HCT116 (cell line): ENCODE results near the gene KAZN. TPM values are rescaled to one million over a fixed set of nuclear protein-coding genes. Genes with fewer than 3 reads are reported as not detected.

Source experiments
- ATAC-seq: fragments of 200-7000 bp; cut with Tn5 transposase; 2 replicates; pipeline ENCODE4 v1.9.1; 2020; ENCODE audit warnings: mild to moderate bottlenecking, moderate library complexity
- BruUV-seq: library from RNA; stranded (reverse); fragments of 400-500 nt; replicated peaks from 2 replicates; lab custom pipeline; 2021; lab: Mats Ljungman, UMichigan
- CTCF ChIA-PET: fragments of 300-600 bp; sonication (Branson Sonifier 250); formaldehyde crosslinking; loops from one replicate; lab custom pipeline; 2021; ENCODE audit warnings: antibody characterized with exemption; lab: Charles Lee
- POLR2A ChIA-PET: fragments of 300-600, 350-600 bp; sonication (Branson Sonifier 250); formaldehyde crosslinking; loops from one replicate; lab custom pipeline; 2021; ENCODE audit warnings: antibody characterized with exemption; lab: Charles Lee
- RAD21 ChIA-PET, 2 experiments: fragments of 300-600 bp; sonication (Branson Sonifier 250); formaldehyde crosslinking; loops; one replicate each; lab custom pipeline; 2023; ENCODE audit warnings: low total read pairs in 2 of 2; ENCODE audit not compliant: uncharacterized antibody in 2 of 2, unreplicated experiment in 2 of 2, low non-redundant PET in 1 of 2; lab: Charles Lee
- DNase-seq: peaks from one replicate; pipeline ENCODE4 v3.0.0-alpha.2; 2010; ENCODE audit warnings: low read depth, low spot score
- H2AFZ ChIP-seq: fragments of 200-600 bp; shearing (Covaris generic), sonication (generic); 2 replicates; pipeline ENCODE4 v1.6.1; 2017; ENCODE audit warnings: low read depth, mixed run types, mixed read lengths, antibody characterized with exemption, low read length; ENCODE audit not compliant: poor library complexity, severe bottlenecking
- H3K27ac ChIP-seq: 2 replicates; pipeline ENCODE4 v1.5.1; 2012; ENCODE audit warnings: low read depth, low read length
- H3K27me3 ChIP-seq: fragments of 200-600 bp; sonication (generic); 2 replicates; pipeline ENCODE4 v1.6.1; 2016; ENCODE audit warnings: mixed run types, low read length, mixed read lengths; ENCODE audit not compliant: insufficient read depth
- H3K36me3 ChIP-seq, 2 experiments: fragments of 200-500 bp in 1 of 2; fragments of 200-600 bp in 1 of 2; sonication (Bioruptor generic) in 1 of 2; sonication (generic) in 1 of 2; 2 replicates each; pipeline versions ENCODE4 v1.5.1 to v1.6.1; 2014 to 2016; ENCODE audit warnings: low read length in 2 of 2, inconsistent platforms in 1 of 2, mixed read lengths in 1 of 2, mixed run types in 1 of 2; ENCODE audit not compliant: insufficient read depth in 2 of 2, control insufficient read depth in 1 of 2
- H3K4me1 ChIP-seq, 2 experiments: fragments of 200-600 bp in 1 of 2; sonication (generic) in 1 of 2; 2 replicates each; pipeline versions ENCODE4 v1.5.1 to v1.6.1; 2012 to 2017; ENCODE audit warnings: low read length in 2 of 2, inconsistent platforms in 1 of 2, mild to moderate bottlenecking in 1 of 2, mixed read lengths in 1 of 2, mixed run types in 1 of 2, moderate library complexity in 1 of 2; ENCODE audit not compliant: insufficient read depth in 2 of 2, control insufficient read depth in 1 of 2
- H3K4me2 ChIP-seq: fragments of 200-600 bp; sonication (generic); 2 replicates; pipeline ENCODE4 v1.6.1; 2017; ENCODE audit warnings: mixed run types, low read length, mixed read lengths
- H3K4me3 ChIP-seq, 2 experiments: fragments of 200-600 bp in 1 of 2; sonication (generic) in 1 of 2; replicated peaks in 1 of 2; 2 replicates each; pipeline ENCODE4 v1.5.1; 2011 to 2016; ENCODE audit warnings: low read length in 2 of 2, control low read depth in 1 of 2, low read depth in 1 of 2, mild to moderate bottlenecking in 1 of 2, mixed read lengths in 1 of 2, mixed run types in 1 of 2
- H3K79me2 ChIP-seq: fragments of 200-600 bp; sonication (generic); 2 replicates; pipeline ENCODE4 v1.6.1; 2017; ENCODE audit warnings: mild to moderate bottlenecking, mixed run types, low read length, moderate library complexity, mixed read lengths; ENCODE audit not compliant: insufficient read depth
- H3K9ac ChIP-seq: fragments of 200-600 bp; sonication (generic); 2 replicates; pipeline ENCODE4 v1.6.1; 2016; ENCODE audit warnings: low read length, mixed read lengths
- H3K9me2 ChIP-seq: fragments of 200-600 bp; sonication (generic), shearing (Covaris generic); 2 replicates; pipeline ENCODE4 v1.6.1; 2017; ENCODE audit warnings: mixed run types, mild to moderate bottlenecking, moderate library complexity; ENCODE audit not compliant: insufficient read depth
- H3K9me3 ChIP-seq, 2 experiments: fragments of 200-500 bp in 1 of 2; fragments of 200-600 bp in 1 of 2; sonication (Bioruptor generic) in 1 of 2; sonication (generic) in 1 of 2; 2 replicates each; pipeline ENCODE4 v1.6.1; 2014 to 2017; ENCODE audit warnings: low read length in 2 of 2, mixed read lengths in 2 of 2, inconsistent platforms in 1 of 2, low read depth in 1 of 2, mild to moderate bottlenecking in 1 of 2, mixed run types in 1 of 2, moderate library complexity in 1 of 2; ENCODE audit not compliant: control insufficient read depth in 1 of 2, insufficient read depth in 1 of 2
- H4K20me1 ChIP-seq: fragments of 200-600 bp; sonication (generic), shearing (Covaris generic); 2 replicates; pipeline ENCODE4 v1.6.1; 2017; ENCODE audit warnings: mixed run types, mild to moderate bottlenecking, moderate library complexity; ENCODE audit not compliant: insufficient read depth
- CBX3 ChIP-seq: IDR thresholded peaks from 2 replicates; pipeline ENCODE4 v1.6.1; 2012; ENCODE audit warnings: low read depth
- CEBPB ChIP-seq: IDR thresholded peaks from 2 replicates; pipeline ENCODE4 v1.6.1; 2012; ENCODE audit warnings: low read depth
- EGR1 ChIP-seq: IDR thresholded peaks from 2 replicates; pipeline ENCODE4 v1.6.1; 2012; ENCODE audit warnings: low read depth
- ELF1 ChIP-seq: IDR thresholded peaks from 2 replicates; pipeline ENCODE4 v1.6.1; 2012; ENCODE audit warnings: low read depth, borderline replicate concordance
- EZH2 ChIP-seq: fragments of 200-600 bp; sonication (generic); IDR thresholded peaks from 2 replicates; pipeline ENCODE4 v1.6.1; 2017; ENCODE audit warnings: antibody characterized with exemption, mixed run types
- FOSL1 ChIP-seq: IDR thresholded peaks from 2 replicates; pipeline ENCODE4 v1.6.1; 2012; ENCODE audit warnings: low read depth
- JUND ChIP-seq: IDR thresholded peaks from 2 replicates; pipeline ENCODE4 v1.6.1; 2012
- POLR2A ChIP-seq: IDR thresholded peaks from 2 replicates; pipeline ENCODE4 v1.7.0; 2011; ENCODE audit warnings: borderline replicate concordance; ENCODE audit not compliant: insufficient read depth, insufficient read length; ENCODE audit errors: extremely low read depth
- POLR2AphosphoS5 ChIP-seq: IDR thresholded peaks from 2 replicates; pipeline ENCODE4 v1.6.1; 2011; ENCODE audit warnings: mild to moderate bottlenecking, low read depth, low read length, moderate library complexity
- RAD21 ChIP-seq: IDR thresholded peaks from 2 replicates; pipeline ENCODE4 v1.6.1; 2012; ENCODE audit warnings: low read depth, mild to moderate bottlenecking
- SIN3A ChIP-seq: IDR thresholded peaks from 2 replicates; pipeline ENCODE4 v1.6.1; 2012; ENCODE audit warnings: low read depth
- SP1 ChIP-seq: IDR thresholded peaks from 2 replicates; pipeline ENCODE4 v1.6.1; 2012; ENCODE audit warnings: low read depth
- SRF ChIP-seq: IDR thresholded peaks from 2 replicates; pipeline ENCODE4 v1.6.1; 2012; ENCODE audit warnings: low read depth
- TCF7L2 ChIP-seq: IDR thresholded peaks from 2 replicates; pipeline ENCODE4 v1.7.0; 2011; ENCODE audit warnings: borderline replicate concordance, inconsistent platforms; ENCODE audit not compliant: insufficient read depth, insufficient read length; ENCODE audit errors: extremely low read depth
- YY1 ChIP-seq: IDR thresholded peaks from 2 replicates; pipeline ENCODE4 v1.6.1; 2011; ENCODE audit warnings: low read length, low read depth, moderate library complexity, mild to moderate bottlenecking; ENCODE audit not compliant: insufficient replicate concordance; ENCODE audit errors: extremely low read depth
- ZFX ChIP-seq: fragments of 450-650 bp; IDR thresholded peaks from 2 replicates; pipeline ENCODE4 v1.6.1; 2017
- intact Hi-C: fragments of 100-400 bp; cut with micrococcal nuclease; formaldehyde crosslinking; loops from 2 replicates; pipeline ENCODE4 v1.10.0; 2022
- total RNA-seq: library from RNA; stranded (reverse); gene quantifications from one replicate; pipeline ENCODE4 v1.2.1, GENCODE V29; 2021; ENCODE audit not compliant: unreplicated experiment
- TF ChIP-seq, protein P1 (sequence below): IDR thresholded peaks from 2 replicates; pipeline ENCODE4 v1.6.1; 2012; ENCODE audit warnings: low read depth
- TF ChIP-seq, protein P2 (sequence below): IDR thresholded peaks from 2 replicates; pipeline ENCODE4 v1.6.1; 2011; ENCODE audit warnings: mild to moderate bottlenecking, low read length, moderate library complexity; ENCODE audit not compliant: insufficient replicate concordance; ENCODE audit errors: extremely low read depth
- TF ChIP-seq, protein P3 (sequence below): IDR thresholded peaks from 2 replicates; pipeline ENCODE4 v1.6.1; 2012

The KAZN gene
- total RNA-seq, 1 experiment from 2014 or later = 13.4 TPM

DNA sequence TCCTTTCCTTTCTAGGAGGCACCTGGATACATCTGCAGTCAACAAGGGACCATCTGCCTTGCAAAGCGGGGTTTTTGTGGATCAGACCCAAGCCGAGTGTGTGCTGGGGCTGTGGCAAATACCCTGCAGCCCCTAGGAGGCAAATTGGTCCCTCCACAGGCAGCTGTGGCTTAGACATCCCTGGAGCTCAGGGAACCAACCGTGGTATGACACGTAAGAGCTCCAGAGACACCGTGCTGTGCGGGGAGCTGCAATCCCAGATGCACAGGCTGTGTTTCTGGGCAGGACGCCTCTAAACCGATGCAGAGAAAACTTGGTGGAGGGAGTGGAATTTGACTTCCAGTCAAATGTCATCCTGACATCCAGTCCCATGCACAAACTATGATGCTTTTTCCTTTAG, 141.5 kb downstream of the KAZN start:
- ChIA-PET CTCF (no interaction called here), POLR2A (no interaction called here)
- intact Hi-C loops = no loop called here

More for the DNA sequence above, 141.5 kb downstream of the KAZN start:
- Histone ChIP-seq H3K27ac (no peak overlapping the region), H2AFZ (no peak overlapping the region), H3K9ac (no peak overlapping the region), H3K9me3 (no peaks in the 10 kb centered on the region), H3K9me2 (no peaks in the 10 kb centered on the region), H4K20me1 (no peaks in the 10 kb centered on the region), H3K4me2 (no peak overlapping the region), H3K79me2 (no peaks in the 10 kb centered on the region), H3K4me3 (no peak overlapping the region), H3K27me3 (peaks cover 4% of the 10 kb centered on the region; the same call in 1 of the 2 replicates), H3K4me1 (peaks cover 4 to 22% of the 10 kb centered on the region in 2 experiments; a peak in 3 of 4 replicates), H3K36me3 (no peaks in the 10 kb centered on the region)
- no peak for DNase-seq
- ATAC-seq = no peak
- BruUV-seq = no TSS peak
- TF ChIP-seq EZH2 = no peak
- TF ChIP-seq EGR1 = no peak
- TF ChIP-seq POLR2AphosphoS5 = no peak
- TF ChIP-seq, protein P1, sequence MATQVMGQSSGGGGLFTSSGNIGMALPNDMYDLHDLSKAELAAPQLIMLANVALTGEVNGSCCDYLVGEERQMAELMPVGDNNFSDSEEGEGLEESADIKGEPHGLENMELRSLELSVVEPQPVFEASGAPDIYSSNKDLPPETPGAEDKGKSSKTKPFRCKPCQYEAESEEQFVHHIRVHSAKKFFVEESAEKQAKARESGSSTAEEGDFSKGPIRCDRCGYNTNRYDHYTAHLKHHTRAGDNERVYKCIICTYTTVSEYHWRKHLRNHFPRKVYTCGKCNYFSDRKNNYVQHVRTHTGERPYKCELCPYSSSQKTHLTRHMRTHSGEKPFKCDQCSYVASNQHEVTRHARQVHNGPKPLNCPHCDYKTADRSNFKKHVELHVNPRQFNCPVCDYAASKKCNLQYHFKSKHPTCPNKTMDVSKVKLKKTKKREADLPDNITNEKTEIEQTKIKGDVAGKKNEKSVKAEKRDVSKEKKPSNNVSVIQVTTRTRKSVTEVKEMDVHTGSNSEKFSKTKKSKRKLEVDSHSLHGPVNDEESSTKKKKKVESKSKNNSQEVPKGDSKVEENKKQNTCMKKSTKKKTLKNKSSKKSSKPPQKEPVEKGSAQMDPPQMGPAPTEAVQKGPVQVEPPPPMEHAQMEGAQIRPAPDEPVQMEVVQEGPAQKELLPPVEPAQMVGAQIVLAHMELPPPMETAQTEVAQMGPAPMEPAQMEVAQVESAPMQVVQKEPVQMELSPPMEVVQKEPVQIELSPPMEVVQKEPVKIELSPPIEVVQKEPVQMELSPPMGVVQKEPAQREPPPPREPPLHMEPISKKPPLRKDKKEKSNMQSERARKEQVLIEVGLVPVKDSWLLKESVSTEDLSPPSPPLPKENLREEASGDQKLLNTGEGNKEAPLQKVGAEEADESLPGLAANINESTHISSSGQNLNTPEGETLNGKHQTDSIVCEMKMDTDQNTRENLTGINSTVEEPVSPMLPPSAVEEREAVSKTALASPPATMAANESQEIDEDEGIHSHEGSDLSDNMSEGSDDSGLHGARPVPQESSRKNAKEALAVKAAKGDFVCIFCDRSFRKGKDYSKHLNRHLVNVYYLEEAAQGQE = no peak
- no peak for TF ChIP-seq ELF1
- TF ChIP-seq, protein P2, sequence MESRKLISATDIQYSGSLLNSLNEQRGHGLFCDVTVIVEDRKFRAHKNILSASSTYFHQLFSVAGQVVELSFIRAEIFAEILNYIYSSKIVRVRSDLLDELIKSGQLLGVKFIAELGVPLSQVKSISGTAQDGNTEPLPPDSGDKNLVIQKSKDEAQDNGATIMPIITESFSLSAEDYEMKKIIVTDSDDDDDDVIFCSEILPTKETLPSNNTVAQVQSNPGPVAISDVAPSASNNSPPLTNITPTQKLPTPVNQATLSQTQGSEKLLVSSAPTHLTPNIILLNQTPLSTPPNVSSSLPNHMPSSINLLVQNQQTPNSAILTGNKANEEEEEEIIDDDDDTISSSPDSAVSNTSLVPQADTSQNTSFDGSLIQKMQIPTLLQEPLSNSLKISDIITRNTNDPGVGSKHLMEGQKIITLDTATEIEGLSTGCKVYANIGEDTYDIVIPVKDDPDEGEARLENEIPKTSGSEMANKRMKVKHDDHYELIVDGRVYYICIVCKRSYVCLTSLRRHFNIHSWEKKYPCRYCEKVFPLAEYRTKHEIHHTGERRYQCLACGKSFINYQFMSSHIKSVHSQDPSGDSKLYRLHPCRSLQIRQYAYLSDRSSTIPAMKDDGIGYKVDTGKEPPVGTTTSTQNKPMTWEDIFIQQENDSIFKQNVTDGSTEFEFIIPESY = no peak
- TF ChIP-seq ZFX = no peak
- no peak for TF ChIP-seq POLR2A
- TF ChIP-seq CEBPB = no peak
- no peak for TF ChIP-seq SRF
- no peak for TF ChIP-seq TCF7L2
- TF ChIP-seq RAD21 = no peak
- TF ChIP-seq, protein P3, sequence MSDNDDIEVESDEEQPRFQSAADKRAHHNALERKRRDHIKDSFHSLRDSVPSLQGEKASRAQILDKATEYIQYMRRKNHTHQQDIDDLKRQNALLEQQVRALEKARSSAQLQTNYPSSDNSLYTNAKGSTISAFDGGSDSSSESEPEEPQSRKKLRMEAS = no peak
- no peak for TF ChIP-seq FOSL1
- no peak for TF ChIP-seq CBX3
- no peak for TF ChIP-seq SP1
- TF ChIP-seq YY1 = no peak
- no peak for TF ChIP-seq JUND
- no peak for TF ChIP-seq SIN3A
- RAD21 ChIA-PET = no interaction called here
